Fibroblast of mammary gland (primary cell): ENCODE data around the gene HABP2.
A peak's percentile ranks its signal among the peaks of the same experiment; 100 is the strongest.

Source experiments
- DNase-seq: peaks from one replicate; pipeline ENCODE4 v3.0.0-alpha.2; 2010; ENCODE audit warnings: low read depth
- H3K4me3 ChIP-seq: 2 replicates; pipeline ENCODE4 v1.5.1; 2011; ENCODE audit warnings: low read depth, mild to moderate bottlenecking, low read length, moderate library complexity; ENCODE audit not compliant: control insufficient read depth
- CTCF ChIP-seq: conservative IDR thresholded peaks from 2 replicates; pipeline ENCODE4 v1.5.1; 2011; ENCODE audit warnings: low read depth, low read length, inconsistent platforms; ENCODE audit not compliant: control insufficient read depth, insufficient read depth

Gene HABP2

GRCh38 chr10:113600569-113600968, 47.7 kb downstream of the HABP2 start:
- no peak for TF ChIP-seq CTCF
- H3K4me3 ChIP-seq, result no peak overlapping the region
- DNase-seq, result no peak

- no peak for DNase-seq
- no peak for TF ChIP-seq CTCF
Measured at GRCh38 chr10:113603057-113603777, 50.4 kb downstream of the HABP2 start.

GRCh38 chr10:113604572-113604971, 51.7 kb downstream of the HABP2 start:
- no peak for TF ChIP-seq CTCF
- H3K4me3 ChIP-seq, result no peak overlapping the region
- DNase-seq, result no peak

More at GRCh38 chr10:113603057-113603777, 50.4 kb downstream of the HABP2 start:
- no peak overlapping the region for H3K4me3 ChIP-seq

- no peak for TF ChIP-seq CTCF
- H3K4me3 ChIP-seq, result no peak overlapping the region
- DNase-seq, result no peak
Measured at GRCh38 chr10:113605268-113605978, 52.6 kb downstream of the HABP2 start.

- DNase-seq, result peak; percentile 18
- H3K4me3 ChIP-seq, result no peak overlapping the region
- TF ChIP-seq CTCF, result no peak
Measured at GRCh38 chr10:113609704-113610108, 56.9 kb downstream of the HABP2 start.

- no peak for DNase-seq
- TF ChIP-seq CTCF, result no peak
- H3K4me3 ChIP-seq, result no peak overlapping the region
Measured at GRCh38 chr10:113610631-113611601, 58.1 kb downstream of the HABP2 start.
